ENCODE measurements around the gene PRRX2.
A peak's percentile ranks its signal among the peaks of the same experiment; 100 is the strongest.

The PRRX2 gene

GRCh38 chr9:129637102-129637501 is 28.3 kb upstream of the PRRX2 start:
- DNase-seq = no peak

DNA sequence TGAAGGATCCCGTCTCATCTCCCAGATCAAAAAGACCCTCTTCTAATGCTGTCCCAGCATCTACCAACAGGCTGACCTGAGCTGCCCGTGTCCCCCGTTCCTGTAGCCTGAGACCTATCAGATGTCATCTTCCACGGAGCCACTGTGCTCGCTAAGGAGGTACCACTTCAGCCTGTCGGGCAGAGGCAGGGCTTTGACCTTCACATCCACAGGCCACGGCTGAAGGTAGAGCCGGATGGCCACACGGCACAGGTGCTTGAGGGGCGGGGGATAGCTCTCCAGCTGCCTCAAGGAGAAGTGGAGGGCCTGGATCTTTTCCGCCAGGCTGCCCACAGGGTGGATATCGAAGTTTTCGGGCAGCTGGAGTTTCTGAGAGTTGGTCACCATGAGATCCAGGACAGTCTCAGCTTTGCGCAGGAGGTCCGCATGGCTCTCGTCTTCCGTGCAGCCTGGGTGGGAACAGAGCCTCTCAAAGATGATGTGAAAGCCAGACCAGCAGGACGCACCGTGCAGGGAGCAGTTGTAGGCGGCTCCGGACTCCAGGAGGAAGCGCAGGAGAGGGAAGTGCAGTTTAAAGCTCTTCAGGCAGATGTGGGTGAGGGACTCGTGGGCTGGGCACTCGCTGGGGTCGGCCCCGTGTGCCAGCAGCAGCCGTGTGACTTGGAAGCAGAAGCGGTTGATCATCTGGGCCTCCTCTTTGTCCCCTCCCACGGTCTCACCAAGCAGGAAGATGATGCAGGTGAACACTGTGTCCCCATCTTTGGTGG is 27.6 kb upstream of the PRRX2 start:
- DNase-seq = no peak

GRCh38 chr9:129639034-129639630 is 26.3 kb upstream of the PRRX2 start:
- DNase-seq = no peak

- DNase-seq = no peak
Measured at GRCh38 chr9:129639756-129640085, 25.7 kb upstream of the PRRX2 start.

- no peak for DNase-seq
Measured at GRCh38 chr9:129640086-129640870, 25.2 kb upstream of the PRRX2 start.

GRCh38 chr9:129640871-129641749 is 24.3 kb upstream of the PRRX2 start:
- DNase-seq = no peak

GRCh38 chr9:129641750-129642585 is 23.5 kb upstream of the PRRX2 start, which contains the start of gene ASB6:
Gene ASB6, minus strand, starts transcription at chr9:129642151. Its CDS starts 152 bp downstream, at chr9:129641999.
- DNase-seq = peak; percentile 99

DNA sequence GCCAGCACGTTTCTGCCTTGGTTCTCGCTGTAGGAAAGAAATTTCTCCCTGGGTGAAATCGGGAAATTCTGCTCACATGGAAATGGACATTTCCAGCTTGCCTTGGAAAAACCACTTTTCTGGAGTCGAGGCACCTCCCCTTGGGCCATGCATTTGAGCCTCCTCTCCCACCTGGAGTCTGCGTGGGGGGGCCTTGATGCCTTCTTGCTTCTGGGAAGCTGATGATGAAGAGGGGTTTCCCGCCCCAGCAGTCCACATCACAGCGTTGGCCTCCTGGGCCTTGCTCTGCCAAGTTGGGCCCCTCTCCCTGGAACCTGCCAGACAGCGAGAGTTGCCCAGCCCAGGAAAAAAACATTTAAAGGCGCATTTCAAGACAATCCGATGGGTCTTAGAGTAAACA is 21.7 kb upstream of the PRRX2 start:
- no peak for DNase-seq

GRCh38 chr9:129644365-129644764 is 21.1 kb upstream of the PRRX2 start:
- DNase-seq = no peak

- no peak for DNase-seq
Measured at GRCh38 chr9:129644902-129645301, 20.5 kb upstream of the PRRX2 start.

GRCh38 chr9:129646252-129646651 is 19.2 kb upstream of the PRRX2 start:
- no peak for DNase-seq

DNA sequence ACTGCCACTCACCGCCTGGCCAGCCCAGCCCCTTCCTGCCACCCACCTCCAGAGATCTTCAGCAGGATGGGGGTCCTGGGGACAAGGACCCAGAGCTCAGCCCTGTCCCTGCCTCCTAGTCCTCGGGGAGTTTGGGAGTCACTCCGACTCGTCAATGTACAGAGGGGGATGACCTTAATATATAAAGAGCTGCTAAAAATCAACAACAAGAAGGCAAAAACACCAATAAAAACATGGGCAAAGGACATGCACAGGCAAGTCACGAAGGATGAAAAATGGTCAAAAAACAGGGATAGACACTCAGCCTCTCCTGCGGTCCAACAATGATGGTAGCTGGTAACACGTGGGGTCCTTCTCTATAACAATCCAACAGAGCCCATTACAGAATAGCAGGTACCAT is 18.8 kb upstream of the PRRX2 start:
- no peak for DNase-seq

GRCh38 chr9:129647635-129648034 is 17.8 kb upstream of the PRRX2 start:
- no peak for DNase-seq

GRCh38 chr9:129648092-129648763 is 17.2 kb upstream of the PRRX2 start:
- DNase-seq = no peak

GRCh38 chr9:129648764-129649115 is 16.7 kb upstream of the PRRX2 start:
- no peak for DNase-seq

- DNase-seq = no peak
Measured at GRCh38 chr9:129649726-129650679, 15.4 kb upstream of the PRRX2 start.

DNA sequence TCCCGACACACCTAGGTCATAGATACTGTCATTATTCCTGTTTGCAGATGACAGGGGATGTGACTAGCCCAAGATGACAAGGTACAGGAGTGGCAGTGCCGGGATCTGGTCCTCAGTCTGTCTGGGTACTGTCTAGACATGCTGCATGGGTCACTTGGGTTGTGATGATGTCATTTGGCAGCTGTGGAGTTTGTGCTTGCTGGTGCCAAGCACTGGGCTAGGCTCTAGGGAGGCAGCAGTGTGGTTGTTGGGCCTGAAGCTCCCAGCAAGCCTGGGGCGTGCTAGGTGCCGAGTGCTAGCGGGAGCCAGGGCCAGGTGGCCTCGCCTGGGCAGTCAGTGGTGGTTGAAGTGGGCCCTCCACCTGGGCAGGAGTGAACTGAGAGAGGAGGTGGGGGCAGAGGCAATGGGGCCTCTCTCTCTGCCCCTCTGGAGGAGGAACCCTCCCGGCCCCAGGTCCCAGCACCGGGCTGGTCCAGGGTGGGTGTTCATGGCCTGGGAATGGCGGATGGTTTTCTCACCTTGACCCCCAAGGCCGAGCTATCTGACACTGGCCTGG is 14.7 kb upstream of the PRRX2 start:
- no peak for DNase-seq

DNA sequence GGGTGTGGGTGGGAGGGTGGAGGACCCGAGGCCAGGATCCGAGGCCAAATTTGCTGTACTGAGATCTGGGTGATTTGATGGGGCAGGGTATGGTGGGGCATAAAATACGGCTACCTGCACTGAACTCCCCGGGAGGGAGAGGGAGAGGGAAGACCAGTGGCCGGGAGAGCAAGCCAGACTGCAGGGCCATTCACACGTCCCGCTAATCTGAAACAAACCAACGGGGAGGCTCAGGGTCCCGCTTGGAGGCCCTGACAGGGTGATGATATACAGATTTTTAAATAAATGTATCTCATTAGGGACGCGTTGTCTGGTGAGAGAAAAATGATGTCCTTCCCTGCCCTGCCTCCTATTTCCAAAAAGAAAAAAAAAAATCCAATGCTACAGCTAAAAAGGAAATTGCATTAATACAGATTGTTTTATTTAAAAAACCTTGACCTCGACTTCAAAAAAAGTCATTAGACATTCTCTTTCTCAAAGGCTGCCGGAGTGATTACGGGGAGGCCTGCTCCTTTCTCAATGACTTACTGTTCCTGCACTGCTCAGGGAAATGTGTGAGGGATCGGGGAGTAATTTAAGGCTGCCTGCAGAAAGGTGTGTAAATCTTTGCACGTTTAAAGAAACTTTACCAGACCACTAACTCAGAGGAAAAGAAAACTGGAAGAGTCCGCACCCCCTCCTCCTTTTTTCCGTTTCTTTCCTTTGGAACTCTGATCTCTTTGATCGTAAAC is 11.5 kb upstream of the PRRX2 start:
- DNase-seq = no peak

GRCh38 chr9:129654554-129655040 is 10.8 kb upstream of the PRRX2 start:
- DNase-seq = no peak
